Occipital lobe (tissue), 2 donors: ENCODE data around the gene SPIRE1. TPM values are rescaled to one million over a fixed set of nuclear protein-coding genes. Genes with fewer than 3 reads are reported as not detected.
"Not testable (repeated sequence)": the region's sequence is repeated elsewhere in the genome, so short reads cannot be mapped to it uniquely, and the experiment has no call there.

Experiments
- DNase-seq: peaks from one replicate; lab custom pipeline; 2025; lab: John Stamatoyannopoulos, UW
- total RNA-seq: library from RNA; depleted of rRNA; stranded (reverse); fragments of >200 nt; gene quantifications from one replicate; pipeline ENCODE4 v1.2.3, GENCODE V29; 2014

SPIRE1 gene
- total RNA-seq, 1 donor from 2014 or later: 128 TPM

DNA sequence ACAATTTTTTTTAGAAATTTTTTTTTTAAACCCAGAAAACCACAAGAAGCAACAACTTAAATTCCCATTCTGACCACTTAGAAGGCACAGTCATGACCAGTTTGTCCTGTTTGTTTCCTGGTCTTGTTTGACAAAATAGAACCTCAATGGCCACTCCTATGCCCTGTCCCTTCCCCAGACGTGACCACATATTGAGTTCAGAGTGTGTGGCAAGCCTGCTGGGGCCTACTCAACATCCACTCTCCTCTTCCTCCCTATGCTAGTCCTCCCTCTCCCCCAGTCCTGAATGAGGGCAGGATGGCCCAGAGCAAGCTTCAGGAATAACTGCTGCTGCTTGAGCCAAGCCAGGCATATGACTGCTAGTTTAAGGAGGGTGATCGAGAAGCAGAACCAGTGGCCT is 160.6 kb downstream of the SPIRE1 start:
- no peak for DNase-seq

DNA sequence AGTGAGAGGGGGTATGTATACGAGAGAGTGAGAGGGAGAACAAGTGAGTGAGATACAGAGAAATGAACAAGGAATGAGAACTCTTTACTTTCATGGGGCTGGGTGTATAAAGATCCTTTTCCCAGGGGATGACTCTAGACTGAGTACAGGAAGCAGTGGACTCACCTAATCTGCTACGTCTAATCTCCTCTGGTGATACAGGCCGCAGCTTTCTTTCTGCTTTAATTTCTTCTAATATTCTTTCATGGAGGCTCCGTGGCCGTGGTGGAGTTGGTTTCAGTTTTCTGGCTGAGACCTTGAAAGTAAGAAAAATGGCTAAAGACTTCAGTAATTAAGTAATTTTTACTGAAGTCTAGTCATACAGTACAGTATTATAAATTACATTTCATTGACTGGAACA is 165.0 kb downstream of the SPIRE1 start:
- no peak for DNase-seq

DNA sequence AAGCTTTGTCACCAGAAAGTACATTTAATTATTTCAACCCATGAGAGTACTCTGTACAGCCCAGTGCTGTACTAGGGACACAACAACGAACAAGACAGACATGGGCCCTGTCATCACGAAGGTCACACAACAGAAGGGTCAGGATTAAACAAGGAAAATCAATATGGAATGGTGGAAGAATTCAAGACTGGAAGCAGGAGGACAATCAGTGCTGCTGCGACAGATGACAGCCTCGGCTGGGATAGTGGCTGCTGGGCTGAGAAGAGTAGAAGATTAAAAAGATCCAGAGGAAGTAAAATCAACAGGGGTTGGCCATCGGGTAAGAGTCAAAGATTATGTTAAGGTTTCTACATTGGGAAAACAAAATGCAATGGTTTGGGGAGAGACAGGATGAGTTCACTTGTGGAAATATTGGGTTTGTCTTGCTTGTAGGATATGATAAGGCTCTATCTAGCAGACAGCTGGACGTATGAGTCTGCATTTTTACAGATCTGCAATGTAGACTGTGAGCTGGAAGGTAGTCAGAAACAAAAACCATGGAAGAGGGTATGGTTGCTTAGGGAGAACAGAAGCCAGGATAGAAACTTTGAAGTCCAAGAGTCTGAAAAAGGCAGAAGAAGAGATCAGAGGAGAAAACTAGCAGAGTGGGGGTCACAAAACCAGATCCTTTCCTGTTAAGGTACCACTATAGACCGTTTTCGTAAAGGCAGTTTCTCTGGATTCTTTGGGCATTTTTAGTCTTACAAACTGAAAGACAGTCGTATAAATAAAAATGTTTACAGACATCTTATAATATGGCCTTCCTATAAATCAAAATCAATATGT is 166.1 kb downstream of the SPIRE1 start:
- DNase-seq: no peak

DNA sequence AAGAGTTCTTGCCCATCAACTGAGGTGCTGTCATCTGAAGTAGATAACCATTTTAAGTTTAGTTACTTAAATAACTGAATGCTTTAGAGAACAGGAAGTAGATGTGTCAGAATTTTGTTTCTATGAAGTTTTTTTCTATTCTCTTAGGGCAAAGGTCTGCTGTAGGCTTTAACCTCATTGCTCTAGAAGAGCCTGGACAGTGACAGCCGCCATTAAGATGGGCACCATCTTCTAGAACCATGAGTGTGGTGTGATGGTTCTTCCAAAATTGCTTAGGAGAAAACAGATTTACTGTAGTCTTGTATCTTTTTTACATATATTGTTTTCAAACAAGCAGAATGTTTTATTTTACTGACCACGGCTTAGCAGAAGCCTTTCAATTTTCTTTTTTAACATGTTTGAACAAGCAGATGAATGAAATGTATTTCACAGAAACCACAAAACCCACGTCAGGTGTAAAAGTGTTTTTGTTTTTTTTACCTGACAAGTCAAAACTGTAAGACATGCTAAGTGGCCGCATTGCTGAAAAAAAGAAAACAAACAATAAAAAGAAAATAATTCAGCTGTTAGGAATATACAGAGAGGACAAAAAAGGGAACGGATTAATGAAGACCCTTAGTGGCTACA is 172.3 kb downstream of the SPIRE1 start:
- no peak for DNase-seq

DNA sequence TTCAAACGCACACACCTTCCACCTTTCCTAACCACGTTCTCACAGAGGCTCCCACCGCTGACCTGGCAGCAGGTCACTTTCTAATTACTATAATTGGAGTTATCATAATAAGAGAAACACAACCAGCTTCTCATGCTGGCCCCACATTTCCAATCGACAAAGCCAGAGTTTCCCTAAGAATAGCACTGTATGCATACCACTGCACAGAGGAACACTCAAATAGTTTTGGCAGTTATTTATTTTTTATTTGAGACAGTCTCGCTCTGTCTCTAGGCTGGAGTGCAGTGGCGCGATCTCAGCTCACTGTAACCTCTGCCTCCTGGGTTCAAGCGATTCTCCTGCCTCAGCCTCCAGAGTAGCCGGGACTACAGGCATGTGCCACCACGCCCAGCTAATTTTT is 176.0 kb downstream of the SPIRE1 start:
- not testable (repeated sequence) for DNase-seq

DNA sequence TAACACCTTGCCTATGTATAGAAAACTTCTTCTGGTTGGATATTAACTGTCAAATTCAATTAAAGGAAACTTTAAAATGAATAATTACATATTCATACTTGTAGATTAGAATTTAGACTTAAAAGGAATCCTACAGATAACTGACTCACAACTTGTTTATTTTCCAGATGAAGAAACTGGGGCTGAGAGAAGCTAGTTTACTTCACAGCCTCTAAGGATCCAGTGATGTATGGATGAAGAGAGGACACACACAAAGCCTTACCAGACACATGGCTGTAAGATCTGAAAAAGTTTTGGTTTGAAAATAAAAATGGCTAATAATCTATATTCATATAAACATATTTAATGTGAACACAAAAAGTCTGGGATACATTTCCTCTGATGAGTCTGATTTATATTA is 177.9 kb downstream of the SPIRE1 start:
- DNase-seq: no peak

DNA sequence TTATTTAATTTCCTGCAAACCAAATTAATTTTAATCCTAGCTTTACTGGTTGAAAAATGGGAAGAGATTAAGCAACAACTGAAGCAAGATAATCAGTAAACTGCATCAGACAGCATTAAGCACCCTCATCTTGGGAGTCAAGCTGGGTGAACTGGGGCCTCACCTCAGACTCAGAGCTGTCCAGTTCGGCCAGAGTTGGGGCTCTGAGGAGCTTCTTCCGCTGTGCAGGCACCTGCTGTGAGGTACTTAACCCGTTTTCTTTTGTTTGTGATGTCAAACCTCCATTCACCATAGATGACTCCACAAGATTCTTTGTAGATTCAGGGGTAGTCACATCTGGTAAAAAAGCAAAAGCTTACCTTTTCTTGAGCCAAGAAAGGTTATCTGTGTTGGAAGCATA is 178.4 kb downstream of the SPIRE1 start:
- no peak for DNase-seq

DNA sequence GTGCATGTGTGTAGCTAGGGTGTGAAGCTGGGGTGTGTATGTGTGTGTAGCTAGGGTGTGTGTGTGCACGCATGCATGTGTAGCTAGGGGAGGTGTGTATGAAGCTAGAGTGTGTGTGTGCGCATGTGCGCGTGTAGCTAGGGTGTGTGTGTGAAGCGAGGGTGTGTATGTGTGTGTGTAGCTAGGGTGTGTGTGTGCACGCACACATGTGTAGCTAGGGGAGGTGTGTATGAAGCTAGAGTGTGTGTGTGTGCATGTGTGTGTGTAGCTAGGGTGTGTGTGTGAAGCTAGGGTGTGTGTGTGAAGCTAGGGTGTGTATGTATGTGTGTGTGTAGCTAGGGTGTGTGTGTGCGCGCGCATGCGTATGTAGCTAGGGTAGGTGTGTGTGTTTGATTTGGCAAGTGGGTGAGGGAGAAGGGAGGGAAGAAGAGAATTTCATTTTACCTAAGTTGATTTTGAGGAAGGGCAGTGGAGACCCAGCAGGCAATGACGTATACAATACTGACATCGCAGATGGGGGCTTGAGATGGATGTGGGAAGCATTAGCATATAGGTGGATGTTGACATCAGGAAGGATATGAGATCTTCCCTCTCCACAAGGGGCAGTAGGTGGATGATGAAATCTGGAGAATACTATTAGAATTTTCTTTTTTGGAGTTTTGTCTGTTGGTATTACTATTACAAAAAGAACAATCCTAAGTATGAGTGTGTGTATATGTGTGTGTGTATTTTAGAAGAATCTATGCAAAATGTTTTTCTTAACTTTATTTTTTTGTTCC is 179.4 kb downstream of the SPIRE1 start:
- DNase-seq: no peak

DNA sequence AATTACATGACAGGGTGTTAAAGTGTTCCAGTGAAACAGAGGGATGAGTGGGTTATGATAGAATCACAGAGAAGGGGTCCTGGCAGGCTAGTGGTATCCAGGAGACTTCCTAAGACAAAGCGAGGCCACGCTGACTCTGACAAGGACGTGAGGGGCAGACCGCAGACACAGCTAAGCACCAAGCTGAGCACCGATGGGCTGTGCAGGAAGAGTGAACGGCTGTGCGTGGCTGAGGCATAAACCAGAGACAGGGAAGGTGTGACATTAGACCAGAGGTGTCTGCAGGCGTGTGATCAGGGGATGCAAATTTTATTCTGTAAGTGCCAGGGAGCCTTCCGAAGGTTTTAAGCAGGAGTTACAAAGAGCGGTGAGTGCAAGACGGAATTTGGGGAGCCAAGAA is 180.3 kb downstream of the SPIRE1 start:
- no peak for DNase-seq

DNA sequence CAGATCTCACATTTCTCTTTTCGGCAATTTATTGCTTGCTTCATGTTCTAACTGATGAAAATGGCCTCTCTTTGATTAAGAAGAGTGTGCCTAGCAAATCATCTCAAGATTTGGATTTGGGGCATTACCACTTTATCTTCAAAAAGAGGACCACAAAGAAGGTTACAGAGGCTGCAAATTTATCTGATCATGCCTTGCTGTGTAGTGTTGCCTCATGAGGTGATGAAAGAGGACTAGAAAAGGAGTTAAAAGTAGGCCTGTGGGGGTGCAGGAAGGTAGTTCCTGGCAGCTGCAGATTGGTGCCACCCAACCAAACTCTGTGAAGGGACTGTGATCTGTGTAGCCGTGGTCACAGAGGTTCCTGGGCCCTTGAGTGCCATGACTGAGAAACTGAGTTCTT is 181.0 kb downstream of the SPIRE1 start:
- DNase-seq: no peak

DNA sequence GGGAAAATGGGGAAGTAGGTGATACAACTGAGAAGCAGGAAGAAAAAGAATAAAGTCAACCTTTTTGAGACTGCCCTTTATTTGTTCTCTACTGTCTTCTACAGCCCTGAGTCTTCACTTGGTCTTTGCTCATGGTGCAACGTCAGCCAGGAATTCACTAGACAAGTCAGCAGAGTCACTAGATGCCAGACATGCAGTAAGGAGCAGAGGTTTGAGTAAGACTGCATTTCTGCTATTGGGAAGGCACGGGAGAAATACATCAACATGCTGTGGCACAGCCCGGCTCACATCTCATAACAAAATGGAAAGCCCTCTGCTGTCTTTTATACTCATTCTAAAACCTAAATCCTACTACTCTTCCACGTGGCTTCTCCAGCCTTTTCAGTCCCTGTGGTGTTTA is 183.0 kb downstream of the SPIRE1 start:
- DNase-seq: no peak

DNA sequence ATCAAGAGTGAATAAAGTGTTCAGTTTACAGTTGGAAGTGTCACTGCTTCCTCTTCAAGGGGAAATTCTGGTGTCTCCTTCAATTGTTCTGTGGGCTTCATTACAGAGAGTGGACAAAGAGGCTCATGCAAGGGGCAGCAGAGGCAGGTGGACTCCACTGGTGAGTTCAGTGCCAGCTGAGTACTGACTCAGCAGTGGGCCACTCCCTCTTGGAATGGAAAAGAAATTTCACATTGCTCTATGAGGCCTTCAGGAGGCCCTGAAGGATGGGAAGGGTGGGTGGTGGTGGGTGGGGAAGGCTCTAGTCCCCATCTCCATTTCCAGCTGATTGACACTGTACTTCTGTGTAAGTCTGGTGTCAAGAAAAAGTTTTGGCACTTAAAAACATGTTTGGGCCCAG is 183.8 kb downstream of the SPIRE1 start:
- DNase-seq: no peak

DNA sequence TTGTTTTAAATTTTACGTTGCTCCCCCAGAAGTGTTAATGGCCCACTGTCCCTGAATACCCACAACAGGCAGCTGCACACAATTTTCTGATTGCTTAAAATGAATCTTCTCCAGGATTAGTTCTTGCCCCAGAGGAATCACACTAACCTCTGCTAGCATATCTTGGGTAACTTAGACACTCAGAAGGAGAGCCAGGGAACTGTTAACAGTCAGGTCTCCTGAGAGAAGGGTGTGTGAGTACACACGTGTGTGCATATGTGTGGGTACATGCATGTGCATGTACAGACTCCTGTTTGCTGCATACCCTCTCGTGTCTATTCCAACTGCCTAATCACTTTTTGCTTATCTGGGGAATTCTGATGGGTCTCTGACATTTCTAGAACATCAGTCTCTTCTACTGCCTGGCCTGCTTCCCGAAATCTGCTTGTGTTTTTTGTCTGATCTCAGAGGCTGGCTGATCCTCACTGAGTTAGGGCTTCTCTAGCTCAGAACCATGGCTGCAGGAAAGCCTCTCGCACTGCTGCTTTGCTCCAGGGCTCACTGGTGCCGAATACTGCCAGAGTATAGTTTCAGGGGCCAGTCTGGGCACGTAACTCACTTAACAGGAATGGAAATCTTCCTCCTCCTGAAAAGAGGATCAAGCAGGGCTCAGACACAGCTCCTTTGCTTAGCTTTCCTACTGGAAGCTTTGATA is 187.4 kb downstream of the SPIRE1 start:
- DNase-seq: no peak

DNA sequence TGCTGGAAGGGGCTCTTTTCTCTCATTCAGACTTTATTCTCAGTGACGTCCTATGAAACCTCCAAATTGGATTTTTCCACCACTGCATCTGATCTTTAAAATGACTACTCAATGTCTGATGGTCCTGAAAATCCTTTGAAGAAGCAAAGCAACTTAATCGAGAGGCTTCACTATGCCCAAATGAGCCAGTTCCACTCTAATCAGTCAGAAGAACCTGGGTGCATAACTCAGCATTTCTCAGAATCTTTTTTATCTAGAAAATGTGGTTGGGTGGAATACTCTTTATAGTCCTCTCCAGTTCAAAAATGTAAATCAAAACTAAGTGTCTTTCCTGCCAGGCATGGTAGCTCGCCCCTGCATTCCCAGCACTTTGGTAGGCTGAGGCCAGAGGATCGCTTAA is 189.5 kb downstream of the SPIRE1 start:
- DNase-seq: no peak

DNA sequence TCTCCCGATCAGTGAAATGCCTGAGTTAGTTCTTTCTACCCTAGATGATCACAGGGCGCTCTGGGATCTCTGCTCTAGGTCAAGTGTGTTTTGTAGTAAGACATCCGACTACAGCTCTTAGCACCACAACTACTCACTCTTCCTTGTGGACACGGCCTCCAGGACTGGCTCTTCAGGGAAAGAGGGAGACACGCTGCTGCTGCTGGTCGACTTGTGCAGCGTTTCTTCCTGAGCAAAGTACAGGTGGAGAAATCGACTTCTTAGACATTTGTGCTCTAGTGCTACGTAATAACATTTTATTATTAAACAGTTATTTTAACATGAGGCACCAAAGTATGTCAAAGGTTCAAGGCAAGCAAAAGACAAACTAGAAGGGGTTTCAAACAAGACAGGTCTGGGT is 193.2 kb downstream of the SPIRE1 start:
- no peak for DNase-seq

DNA sequence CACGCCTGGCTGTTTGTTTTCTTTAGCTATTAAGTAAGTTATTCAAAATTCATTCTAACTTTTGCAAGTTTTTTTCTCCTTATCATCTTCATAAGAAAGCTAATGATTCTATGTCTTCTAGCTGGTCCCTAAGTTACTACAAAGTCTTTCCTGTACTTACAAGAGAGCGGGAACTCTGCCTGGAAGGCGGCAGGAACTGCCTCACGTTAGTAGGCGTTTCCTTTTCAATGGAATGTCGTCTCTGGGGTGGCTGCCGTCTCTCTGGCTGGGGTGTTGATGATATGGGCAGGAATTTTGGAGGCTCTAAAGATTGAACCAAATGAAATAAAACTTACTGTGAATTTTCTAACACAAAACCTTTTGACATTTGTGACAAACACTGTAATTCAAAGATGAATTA is 194.7 kb downstream of the SPIRE1 start:
- DNase-seq: no peak

DNA sequence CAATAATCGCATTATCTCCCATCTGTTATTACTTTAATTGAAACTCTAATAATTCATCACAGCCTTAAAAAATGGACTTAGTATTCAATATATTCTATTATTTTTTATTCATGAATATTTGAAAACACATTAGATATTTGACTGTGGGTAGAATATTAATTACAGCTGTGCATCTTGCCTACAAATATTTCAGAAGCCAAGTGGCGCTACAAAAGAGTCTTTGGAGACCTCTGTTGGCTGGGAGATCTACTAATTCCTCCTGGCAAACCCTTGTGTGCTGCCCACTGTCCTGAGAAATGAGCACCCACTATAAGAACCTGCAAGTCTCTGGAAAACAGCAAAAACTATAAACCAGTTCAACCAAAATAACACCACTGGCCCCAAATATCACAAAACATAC is 195.7 kb downstream of the SPIRE1 start:
- no peak for DNase-seq

DNA sequence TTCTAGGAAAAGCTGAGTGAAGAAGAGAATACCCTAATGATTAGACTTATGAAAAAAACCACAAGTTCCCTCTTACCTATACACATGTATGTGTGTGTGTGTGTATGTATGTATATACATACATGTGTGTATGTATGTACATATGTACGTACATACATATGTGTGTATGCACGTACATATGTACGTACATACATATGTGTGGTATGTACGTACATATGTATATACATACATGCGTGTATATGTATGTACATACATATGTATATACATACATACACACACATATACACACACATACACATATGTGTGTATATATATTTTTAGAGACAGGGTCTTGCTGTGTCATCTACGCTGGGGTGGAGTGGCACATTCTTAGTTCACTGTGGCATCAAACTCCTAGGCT is 196.6 kb downstream of the SPIRE1 start:
- no peak for DNase-seq

DNA sequence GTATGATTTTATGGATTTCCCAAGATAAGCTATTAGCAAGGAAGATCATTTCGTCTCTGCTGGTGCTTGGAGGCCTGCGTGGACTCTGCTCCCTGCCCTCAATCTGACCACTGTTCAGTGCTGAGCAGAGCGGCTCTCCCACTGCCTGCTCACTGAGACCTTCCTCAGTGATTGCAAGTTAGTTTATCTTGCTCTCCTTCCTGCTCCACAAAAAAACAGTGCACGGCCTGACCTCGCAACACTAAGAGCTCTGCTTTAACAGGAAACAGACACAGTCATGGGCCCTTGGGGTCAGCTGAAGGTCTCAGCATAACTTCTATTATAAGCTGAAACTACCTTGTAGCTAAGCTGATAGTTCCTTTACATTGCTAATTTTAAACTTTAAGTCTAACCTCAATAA is 197.0 kb downstream of the SPIRE1 start:
- DNase-seq: no peak

DNA sequence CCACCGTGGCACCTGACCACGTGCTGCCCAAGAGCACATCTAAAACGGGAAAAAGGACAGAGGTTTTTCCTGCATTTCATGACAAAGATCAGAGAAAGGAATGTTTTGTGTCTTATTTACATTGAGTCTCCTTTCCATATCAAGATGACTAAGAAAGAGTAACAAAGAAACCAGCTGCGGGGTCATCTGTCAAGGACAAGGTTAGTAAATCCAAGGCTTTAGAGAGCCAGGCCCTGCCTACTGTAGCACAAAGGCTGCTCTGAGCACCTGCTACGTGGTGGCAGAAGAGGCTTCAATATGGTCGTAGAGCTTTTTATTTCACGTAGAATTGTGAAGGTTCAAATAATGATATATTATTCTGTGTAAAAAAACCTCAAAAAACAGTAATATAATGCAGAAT is 199.1 kb downstream of the SPIRE1 start:
- DNase-seq: no peak

DNA sequence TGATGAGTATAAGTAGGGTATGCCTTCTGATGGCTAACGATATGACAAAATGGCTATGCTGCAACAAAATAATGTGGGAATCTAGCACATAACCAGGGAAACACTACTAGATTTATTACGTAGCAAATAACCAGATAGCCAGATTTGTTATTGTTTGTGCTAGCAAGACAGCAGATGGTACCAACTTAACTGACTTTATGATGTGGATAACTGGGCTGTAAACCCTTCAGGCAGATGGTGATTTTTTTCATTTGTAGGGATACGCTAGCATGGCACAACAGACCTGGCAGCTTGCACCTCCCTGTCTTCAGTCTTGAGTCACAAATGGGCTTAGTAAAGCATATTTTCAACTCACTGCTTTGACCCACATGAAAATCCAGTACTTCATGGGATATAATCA is 201.5 kb downstream of the SPIRE1 start:
- no peak for DNase-seq

DNA sequence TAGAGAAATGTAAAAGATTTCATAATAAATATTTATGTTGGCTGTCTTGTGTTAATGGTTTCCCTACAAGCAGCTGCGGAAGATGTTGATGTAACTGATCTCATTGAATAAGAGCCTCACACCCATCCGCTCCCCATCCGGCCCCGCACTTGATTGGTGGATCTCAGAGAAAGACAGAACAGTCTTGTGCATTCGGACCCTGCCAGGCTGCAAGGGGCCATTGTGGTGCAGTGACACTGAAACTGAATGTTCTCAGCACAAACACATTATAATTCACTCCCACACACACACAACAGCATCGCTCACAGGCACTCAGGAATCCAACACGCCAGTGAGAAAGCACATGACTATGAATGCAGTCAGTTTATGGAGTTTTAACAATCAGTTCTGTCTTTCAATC is 202.4 kb downstream of the SPIRE1 start:
- peak; percentile 89 for DNase-seq
